H7 (cell line): ENCODE data around the gene SYCP1. TPM values are rescaled to one million over a fixed set of nuclear protein-coding genes. Genes with fewer than 3 reads are reported as not detected.

ENCODE experiments used
- total RNA-seq: library from RNA; depleted of rRNA; stranded (reverse); fragments of >200 nt; shearing (Covaris generic); gene quantifications from 2 replicates; pipeline ENCODE4 v1.2.3, GENCODE V29; 2014; rRNA removed

Gene SYCP1
- total RNA-seq, 1 experiment from 2014 or later: not detected

Other genes with a start within 250 kb of the SYCP1 start
- gene DENND2C, start 184.8 kb upstream of the SYCP1 start, total RNA-seq: 1.7 and 2.1 TPM in 2 replicates
- 0.10 TPM in 1 of 2 replicates, not detected in the other for gene AMPD1, start 159.3 kb upstream of the SYCP1 start, total RNA-seq
- gene NRAS, start 138.1 kb upstream of the SYCP1 start, total RNA-seq: 104 and 108 TPM in 2 replicates
- 427 and 596 TPM in 2 replicates for gene CSDE1, start 96.9 kb upstream of the SYCP1 start, total RNA-seq
- gene SIKE1, start 74.2 kb upstream of the SYCP1 start, total RNA-seq: 105 and 123 TPM in 2 replicates
- not detected in 2 replicates for gene TSHB, start 175.0 kb downstream of the SYCP1 start, total RNA-seq
- gene TSPAN2, start 234.6 kb downstream of the SYCP1 start, total RNA-seq: 5.1 and 5.3 TPM in 2 replicates